HG03097 (cell line): Measurements from ENCODE around the gene TRAPPC4.
A peak's percentile ranks its signal among the peaks of the same experiment; 100 is the strongest.
"Not testable (repeated sequence)": the region's sequence is repeated elsewhere in the genome, so short reads cannot be mapped to it uniquely, and the experiment has no call there.

ENCODE experiments used
- ATAC-seq: cut with Tn5 transposase; IDR thresholded peaks from one replicate; pipeline ENCODE4 v1.9.1; 2021; ENCODE audit not compliant: unreplicated experiment, low FRiP score

Gene TRAPPC4

DNA sequence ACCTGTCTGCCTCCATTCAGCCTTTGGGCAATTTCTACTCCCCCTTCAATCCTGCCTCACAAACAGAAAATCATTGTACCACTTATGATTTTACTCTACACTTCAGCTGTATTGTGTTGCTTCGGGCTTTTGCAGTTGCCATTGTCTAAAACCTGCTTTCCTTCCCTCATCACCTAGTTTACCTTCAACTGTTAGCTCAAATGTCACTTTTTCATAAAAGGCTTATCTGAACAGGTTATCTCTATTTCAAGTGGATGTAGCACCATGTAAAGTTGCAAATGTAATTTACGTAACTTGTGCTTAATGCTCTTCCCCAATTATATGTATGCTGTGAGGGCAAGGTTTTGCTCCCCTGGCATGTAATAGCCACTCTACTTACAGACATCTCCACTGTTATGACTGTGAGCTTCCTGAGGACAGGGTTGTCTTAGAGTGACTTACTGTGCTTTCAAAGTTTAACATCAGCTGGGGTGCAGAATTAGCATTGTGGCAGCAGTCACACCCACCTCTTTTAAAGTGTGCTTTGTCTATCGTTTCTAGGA is 5.9 kb upstream of the TRAPPC4 start:
- ATAC-seq, result no peak

DNA sequence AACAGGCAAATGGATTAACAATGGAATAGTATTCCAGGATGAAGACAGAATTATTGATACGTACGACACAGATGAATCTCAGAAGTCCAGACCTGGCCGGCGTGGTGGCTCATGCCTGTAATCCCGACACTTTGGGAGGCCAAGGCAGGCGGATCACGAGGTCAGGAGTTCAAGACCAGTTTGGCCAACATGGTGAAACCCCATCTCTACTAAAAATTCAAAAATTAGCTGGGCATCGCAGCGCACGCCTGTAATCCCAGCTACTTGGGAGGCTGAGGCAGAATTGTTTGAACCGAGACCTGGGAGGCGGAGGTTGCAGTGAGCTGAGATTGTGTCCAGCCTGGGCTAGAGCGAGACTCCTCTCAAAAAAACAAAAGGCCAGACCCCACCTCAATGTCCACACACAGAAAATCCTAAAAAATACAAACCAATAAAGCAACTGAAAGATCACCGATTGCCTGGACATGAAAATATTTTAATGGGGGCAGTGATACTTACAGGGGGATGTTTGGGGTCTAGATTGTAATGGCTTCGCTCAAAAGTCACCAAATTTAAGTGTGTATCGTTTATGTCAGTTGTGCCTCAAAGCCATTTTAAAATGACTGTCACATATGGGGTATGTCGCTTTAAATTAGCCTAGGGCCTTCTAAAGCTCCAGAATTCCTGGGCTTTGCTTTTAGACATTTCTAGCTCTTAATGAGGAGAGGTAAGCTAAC is 4.2 kb upstream of the TRAPPC4 start:
- ATAC-seq, result no peak

DNA sequence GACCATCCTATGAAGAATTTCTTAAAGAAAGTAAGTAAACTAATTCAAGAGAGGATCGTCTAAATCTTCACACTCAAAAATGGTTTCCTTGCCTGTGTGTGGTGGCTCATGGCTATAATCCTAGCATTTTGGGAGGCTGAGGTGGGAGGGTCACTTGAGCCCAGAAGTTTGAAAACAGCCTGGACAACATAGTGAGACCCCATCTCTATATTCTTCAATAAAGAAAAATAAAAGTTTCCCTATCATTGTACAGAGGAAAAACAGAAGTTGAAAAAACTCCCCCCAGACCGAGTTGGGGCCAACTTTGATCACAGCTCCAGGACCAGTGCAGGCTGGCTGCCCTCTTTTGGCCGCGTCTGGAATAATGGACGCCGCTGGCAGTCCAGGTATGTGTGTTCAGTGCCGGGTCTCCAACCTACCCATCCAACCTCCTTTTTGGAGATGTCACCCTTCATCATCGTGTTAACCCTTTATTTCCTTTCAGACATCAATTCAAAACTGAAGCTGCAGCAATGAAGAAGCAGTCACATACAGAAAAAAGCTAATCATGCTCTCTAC is 3.4 kb upstream of the TRAPPC4 start:
- ATAC-seq, result no peak

DNA sequence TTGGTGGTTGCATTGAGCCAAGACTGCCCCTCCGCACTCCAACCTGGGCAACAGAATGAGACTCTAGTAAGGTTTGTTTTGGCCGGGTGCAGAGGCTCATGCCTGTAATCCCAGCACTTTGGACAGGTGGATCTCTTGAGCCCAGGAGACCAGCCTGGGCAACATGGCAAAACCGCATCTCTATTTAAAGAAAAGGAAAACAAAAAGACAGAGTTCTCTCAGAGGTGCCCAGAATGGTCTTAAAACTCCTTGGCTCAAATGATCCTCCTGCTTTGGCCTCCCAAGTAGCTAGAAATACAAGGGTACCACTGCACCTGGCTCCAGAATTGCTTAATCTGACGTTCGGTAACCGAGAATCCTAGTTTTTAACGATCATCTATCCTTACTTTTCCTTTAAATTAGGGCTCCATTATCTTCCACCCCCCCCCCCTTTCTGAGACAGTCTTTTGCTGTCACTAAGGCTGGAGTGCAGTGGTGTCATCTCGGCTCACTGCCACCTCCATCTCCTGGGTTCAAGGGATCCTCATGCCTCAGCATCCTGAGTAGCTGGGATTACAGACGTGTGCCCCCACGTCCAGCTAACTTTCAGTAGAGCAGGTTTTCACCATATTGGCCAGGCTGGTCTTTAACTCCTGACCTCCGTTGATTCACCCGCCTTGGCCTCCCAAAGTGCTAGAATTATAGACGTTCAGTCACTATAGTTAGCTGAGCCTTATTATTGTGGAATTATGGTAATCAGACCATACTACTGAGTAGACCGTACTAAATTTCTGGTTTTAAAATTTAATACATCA is 2.2 kb upstream of the TRAPPC4 start:
- ATAC-seq, result no peak

DNA sequence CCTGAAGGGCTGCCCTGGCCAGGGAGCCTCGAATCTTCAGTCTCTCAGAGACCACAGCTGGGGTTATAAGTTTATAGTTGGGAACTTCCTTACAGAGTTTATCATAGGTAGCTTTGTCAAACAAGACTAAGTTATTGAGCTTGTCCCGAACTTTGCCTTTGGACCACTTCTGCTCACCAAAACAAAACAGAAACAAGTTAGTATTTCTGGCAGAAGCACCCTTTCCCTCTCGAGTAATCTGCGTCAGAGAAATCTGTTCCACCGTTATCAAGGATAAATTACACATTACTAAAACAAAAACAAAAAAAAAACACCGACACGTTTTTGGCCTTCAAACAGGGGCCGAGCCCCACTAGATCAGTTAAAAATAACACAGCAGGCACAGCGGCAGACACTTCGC is 1.2 kb upstream of the TRAPPC4 start:
- ATAC-seq, result not testable (repeated sequence)

DNA sequence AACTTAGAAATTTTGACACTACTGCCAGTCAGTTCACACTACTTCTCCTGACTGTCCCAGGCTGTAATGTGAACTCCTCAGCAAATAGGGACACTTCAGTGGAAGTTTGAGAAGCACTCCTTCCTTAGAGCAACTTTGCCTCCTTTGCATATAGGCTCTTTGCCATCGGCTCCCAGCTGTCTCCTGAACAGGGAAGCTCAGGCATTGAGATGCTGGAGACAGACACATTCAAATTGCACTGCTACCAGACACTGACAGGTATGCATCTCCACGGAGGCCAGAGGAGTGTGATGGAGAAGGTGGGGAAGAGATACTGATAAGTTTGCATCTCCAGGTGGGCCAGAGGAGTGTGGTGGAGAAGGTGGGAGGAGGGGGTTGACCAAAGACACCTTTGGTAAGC is 1.4 kb downstream of the TRAPPC4 start:
- no peak for ATAC-seq

DNA sequence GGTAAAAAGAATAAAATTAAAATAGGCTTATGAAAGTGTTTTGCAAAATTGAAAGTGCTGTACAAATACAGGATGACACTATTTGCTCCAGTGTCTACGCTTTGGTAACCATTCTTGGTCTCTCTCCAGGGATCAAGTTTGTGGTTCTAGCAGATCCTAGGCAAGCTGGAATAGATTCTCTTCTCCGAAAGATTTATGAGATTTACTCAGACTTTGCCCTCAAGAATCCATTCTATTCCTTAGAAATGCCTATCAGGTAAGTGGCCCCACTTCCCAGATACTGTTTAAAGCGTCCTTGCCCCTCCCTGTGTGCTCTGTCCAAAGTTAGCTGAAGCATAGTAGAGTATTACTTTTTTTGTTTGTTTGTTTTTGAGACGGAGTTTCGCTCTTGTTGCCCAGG is 3.1 kb downstream of the TRAPPC4 start:
- no peak for ATAC-seq

DNA sequence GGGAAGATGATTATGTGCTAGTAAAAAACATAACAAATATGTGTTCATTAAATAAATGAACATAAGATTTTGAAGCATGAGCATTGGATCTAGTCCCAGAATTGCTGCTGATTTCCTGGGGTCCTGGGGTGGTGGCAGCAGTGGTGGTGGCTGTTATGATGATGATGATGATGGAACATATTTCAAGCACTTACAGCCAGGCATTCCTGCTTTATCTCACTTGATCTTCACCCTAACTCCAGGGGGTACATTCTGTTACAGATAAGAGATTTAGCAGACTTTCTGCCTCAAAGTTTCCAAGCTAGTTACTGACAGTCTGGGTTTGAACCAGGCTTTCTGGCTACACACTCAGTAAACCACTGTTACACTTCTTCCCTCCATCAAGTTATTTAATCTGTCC is 5.2 kb downstream of the TRAPPC4 start:
- no peak for ATAC-seq

DNA sequence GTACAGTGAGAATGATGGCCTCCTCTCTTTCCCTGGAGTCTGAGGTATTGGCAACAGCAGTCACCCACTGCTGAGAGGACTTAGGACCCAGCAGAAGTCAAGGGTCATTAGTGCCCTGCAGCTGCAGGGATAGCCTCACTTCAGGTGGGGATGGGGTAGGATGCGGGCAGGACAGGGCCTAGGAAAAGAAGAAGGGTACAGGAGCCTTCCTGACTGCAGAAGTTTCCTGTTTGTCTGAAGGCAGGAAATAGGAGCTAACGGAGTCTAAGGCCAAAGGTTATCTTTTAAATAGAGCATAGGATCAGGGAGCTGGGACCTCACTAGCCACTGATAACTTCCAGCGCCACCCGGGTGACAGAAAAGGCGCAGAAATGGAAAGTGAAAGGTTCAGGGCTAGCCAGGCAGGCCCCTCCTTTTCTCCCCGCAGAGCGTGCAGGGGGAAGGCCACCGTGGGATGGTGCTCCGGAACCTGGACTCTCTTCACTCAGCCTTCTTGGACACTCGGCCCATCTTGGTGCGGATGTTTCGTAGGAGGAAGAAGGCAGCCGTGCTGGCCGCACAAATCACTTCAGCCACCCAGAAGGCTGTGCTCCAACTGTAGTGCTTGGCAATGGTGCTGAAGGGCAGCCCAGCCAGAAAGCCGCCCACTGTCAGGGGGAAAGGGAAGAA is 6.0 kb downstream of the TRAPPC4 start:
- ATAC-seq, result no peak

DNA sequence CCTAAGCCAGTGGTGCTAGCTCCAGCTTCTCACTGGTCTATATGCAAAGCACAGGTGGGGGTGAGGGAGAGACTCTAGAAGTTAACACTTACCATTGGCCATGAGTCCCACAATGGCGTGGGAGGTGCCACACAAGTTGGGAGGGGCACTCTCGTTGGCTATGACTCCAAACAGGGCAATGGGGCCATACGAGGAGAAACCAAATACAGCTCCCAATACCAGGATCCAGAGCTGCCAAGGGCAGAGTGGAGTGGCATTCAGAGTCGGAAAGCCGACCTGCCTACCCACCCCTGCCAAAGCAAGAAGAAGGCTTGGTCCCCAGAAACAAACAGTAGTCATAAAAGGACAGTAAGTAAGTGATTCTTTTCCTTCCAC is 6.5 kb downstream of the TRAPPC4 start:
- ATAC-seq, result no peak

DNA sequence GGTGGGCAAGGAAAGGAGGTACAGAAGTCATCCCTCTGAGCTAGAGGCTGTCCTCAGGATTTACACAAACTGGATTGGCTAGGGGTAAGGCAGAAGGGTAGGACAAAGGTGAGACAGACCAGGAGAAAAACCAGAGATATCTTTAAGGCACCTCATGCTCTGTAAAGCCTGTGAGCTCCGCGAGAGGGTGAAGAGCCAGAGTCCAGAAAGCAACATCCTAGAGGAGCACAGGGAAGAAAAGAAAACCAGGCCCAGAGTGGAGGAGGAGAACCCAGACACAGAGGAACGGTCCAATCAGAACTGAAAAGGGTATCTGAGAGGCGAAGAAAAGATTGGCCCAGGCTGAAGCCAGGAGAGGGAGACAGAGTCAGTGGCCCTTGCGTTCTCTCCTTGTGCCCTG is 7.0 kb downstream of the TRAPPC4 start:
- no peak for ATAC-seq

DNA sequence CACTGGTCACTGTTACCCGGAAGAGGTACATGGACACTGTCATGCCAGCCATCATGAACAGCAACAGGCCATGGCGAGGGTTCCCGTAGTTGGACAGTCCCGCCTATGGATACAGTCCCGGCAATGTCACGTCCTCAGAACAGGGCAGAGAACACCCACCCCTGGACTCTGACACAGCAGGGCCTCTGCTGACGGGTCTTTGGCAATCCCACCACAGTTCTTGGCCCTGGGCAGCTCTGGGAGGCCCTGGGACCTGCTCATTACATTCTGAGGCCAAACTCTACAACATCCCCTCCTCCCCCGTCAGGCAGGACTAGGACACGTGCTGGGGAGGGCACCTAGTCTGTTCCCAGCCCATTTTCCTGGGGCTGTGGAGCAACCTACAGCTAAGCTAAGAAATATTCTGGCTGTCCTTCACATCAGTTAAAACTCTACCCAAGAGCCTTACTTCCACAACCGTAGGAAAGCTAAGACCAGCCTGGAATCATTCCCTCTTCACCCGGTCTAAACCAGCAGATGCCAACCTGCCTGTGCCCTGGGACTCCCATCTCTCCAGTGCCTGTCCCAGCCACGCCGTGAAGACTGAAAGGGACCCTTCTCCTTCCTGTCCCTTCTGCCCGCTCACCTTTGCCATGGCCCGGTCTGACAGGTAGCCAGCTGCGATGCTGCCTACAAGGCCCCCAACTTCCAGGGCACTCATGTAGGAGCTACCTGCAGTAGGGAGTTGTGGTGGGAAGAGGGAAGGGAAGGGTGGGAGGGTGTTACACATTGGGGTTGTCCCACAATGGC is 7.6 kb downstream of the TRAPPC4 start:
- ATAC-seq, result no peak

DNA sequence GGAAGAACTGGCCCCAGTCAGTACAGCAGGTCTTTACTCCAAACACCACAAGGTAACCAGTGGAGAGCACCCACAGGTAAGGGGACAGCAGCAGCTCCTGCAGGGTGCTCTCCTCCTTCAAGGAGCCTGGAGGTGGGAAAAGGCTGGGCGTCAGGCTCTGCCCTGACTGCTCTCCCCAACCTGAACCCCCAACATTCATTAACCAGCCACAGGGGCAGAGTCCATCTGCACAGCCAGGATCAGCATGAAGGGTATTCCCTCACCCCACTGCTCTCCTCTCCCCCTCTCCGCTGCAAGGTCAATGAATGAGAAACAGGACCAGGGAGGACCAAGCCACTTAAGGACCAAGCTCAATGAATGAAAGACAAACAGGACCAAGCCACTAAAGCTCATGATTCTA is 8.4 kb downstream of the TRAPPC4 start:
- ATAC-seq, result no peak

DNA sequence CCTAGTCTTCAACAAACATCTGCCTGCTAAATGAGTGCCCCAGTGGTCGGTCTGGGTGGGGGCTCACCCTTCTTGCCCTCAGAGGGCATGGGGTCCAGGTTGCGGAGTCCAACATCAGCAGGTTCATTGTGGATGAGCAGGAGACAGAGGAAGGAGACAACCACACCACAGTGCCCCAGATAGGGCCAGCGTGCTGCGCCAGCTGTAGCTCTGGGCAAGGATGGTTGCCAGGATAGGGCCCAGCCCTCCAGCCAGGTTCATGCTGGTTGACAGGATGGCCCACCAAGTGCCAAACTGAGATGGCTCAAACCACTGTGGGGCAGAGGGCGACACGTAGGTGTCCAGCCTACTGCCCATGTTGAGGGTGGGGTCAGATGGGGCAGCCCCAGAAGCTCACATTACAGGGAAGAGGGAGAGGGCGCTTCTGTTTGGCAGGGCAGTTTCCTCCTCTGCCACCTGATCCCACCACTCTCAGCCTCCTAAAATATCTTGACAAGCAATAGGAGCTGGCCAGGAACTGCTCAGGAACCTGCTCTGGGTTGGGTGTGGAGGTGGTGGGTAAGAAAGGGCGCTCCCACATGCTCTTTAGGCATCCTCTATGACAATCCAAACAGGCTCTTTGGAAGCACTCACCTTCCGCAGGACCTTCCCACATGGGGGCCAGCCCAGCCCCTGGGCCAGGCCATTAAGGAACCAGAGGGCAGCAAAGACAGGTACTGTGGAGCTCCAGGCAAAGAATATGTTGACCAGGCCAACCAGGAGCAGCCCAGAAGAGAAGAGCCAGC is 9.2 kb downstream of the TRAPPC4 start:
- ATAC-seq, result no peak

DNA sequence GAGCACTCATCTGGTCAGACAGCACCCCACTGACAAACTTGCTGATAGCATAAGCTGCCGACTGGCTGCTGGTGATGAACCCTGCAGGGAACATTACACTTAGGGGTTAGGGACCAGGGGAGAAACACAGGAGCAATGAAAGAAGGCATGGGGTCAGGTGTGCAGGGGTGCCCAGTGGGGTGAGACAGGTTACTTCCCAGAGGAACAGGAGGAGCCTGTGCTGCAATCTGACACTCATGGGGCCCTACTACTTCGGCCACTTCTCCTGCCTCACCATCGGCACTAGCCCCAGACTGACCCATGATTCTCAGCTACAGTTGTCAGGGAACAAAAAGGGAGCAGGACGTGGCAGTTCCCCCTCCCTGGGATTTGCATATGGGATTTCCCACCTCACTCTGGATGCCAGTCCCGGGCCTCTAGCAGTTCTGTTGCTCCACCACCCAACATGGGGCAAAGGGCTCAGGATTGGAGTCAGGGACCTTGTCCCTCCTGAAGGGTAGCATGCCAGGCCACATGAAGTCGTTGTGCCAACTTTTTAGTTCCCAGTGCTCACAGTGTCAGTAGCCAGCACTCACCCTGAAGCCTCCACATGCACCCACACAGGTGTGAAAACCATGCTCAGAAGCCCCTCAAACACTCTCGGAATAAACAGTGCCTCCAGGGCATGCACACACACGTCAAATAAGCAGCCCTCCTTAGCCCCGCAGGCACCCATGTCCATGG is 9.9 kb downstream of the TRAPPC4 start:
- ATAC-seq, result no peak

DNA sequence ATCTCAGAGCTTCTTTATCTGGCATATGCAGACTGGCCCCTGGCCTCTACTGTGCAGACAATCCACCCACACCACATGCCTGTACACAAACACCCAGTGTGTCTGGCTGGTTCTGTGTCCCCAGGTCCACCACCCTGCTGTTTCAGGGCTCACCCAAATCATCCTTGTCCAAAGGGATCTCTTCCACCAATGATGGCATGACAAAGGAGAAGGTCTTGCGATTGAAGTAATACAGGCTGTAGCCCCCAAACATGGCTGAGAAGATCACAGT is 10.4 kb downstream of the TRAPPC4 start:
- ATAC-seq, result no peak

DNA sequence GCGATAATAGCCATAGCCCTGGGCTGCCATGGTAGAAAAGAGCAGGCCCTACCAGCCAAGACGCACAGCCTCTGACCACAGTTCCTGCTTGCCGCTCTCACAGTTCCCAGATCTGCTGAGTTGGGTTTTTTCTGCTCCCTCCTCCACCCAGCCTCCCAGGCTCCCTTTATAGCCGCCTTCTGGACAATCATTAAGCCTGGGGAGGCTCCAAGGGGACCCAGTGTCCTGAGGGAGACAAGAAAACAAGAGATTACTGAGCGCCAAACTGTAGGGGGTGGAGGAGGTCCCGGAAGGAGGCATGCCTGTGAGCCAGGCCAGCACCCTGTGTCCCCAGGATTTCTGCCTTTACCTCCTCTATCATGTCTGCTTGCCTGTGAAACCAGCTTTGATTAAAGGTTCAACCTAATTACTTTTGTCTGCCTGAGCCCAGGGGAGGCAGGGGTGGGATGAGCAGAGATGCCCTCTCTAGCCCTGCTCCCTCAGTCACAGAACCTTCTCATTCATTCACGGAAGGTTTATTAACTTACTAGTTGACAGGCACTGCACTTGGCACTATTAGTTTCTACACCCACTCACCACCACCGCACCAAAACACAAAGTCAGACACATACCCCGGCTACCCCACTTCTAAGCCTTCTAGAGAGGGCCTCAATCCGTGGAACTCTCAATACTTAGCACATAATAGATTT is 10.9 kb downstream of the TRAPPC4 start:
- ATAC-seq, result no peak

DNA sequence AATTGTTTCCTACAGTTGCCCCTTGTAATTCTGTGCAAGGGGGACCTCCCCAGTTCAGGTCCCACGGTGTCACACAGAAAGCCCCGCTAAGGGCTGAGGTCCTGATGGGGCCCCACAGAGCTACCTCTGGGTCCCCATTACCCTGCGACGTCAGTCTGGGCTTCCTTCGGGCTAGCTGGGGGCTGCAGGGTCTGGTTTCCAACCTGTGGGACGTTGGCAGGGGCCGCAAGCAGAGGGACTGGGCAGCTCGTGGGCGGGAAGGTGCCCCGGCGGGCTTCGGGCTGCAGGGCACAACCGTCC is 11.4 kb downstream of the TRAPPC4 start:
- peak; percentile 12 for ATAC-seq
